Stimulated activated CD4-positive, alpha-beta T cell treated with anti-CD3 and anti-CD28 coated beads, Interleukin-1b, Interleukin-23, amount 100 ng/mL, for 48 hours (primary cell): ENCODE measurements around the gene TMA7.

Experiments
- DNase-seq: peaks from one replicate; pipeline ENCODE4 v3.0.0-alpha.2; 2020

Gene TMA7

DNA sequence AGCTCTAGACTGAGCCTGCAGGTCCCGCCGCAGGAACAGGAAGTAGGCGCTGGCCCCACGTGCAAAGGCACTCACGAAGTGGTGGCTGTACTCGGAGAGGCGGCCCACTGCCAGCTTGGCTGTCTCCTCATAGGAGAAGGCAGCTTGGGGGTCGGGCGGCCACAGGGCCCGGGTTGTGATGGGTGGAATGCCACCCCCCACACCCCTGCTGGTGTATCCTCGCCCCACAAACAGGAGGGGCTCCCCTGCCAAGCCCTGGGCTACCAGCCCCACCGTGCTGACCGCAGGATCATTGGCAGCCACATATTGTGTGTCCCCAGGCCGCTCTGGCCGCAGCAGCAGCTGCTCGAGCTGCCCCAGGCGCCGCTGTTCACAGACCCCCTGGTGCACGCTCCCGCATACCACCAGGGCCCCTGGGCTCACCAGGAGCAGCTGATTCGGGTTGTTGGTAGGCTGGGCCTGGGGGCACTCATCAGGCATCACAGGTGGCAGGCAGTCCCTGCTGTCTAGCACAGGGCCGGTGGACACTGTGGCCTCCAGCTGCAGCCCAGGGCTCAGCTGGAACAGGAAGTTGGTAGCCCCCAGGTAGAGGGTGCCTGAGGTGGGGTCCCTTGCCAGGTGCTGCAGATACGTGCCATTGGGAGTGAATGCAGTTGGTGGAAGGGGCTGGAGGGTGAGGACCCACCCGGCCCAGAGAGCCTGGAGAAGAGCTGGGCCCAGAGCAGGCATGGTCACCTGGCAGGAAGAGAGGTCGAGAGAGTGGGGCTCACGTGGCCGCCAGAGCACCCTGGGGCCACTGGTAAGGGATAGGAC is 16.0 kb upstream of the TMA7 start:
- DNase-seq: no peak

DNA sequence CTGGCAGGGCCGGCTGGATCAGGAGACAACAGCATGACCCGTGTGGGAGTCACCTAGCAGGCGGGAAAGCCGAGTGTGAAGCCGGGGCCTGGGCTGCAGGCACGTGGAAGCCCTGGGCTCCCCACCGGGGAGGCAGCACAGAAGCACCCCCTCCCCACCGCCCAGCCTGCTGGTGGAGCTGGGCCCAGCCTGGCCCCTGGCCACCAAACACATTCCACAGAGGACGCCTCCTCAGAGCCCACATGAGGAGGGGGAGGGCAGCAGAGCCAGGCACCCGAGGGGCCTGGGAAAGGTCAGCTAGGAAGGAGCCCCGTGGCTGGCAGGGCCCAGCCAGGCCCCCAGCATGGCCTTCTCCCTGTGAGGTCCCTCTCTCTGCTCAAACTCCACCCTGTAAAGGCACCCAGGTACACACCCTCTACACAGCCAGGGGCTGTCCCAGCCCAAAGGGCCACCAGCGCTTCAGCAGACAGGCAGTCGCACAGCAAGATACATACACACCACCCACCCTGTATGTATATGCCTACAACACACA is 14.7 kb upstream of the TMA7 start:
- DNase-seq: no peak

DNA sequence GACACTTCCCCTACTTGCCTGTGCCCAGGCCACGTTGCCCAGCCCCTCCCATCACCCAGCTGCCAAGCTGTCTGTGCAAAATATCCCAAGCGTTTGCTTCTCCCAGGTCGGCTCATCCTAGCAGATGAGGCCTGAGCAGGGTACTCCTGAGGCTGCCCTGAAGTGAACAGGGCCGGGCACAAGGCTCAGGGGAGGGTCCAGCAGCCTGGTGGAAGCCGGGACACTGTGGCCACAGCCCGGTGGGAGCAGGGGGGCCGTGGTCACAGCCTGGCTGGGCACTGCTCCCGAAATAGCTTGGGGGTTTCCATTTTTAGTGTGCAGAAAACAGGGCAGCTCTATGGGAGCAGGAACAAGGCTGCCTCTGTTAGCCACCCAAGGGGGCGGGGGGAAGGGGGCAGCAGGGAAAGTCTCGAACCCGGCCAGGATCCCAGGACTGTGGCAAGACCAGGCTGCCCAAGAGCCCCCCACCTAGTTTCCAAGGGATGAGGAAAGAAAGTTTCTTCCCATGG is 13.6 kb upstream of the TMA7 start:
- DNase-seq: no peak

DNA sequence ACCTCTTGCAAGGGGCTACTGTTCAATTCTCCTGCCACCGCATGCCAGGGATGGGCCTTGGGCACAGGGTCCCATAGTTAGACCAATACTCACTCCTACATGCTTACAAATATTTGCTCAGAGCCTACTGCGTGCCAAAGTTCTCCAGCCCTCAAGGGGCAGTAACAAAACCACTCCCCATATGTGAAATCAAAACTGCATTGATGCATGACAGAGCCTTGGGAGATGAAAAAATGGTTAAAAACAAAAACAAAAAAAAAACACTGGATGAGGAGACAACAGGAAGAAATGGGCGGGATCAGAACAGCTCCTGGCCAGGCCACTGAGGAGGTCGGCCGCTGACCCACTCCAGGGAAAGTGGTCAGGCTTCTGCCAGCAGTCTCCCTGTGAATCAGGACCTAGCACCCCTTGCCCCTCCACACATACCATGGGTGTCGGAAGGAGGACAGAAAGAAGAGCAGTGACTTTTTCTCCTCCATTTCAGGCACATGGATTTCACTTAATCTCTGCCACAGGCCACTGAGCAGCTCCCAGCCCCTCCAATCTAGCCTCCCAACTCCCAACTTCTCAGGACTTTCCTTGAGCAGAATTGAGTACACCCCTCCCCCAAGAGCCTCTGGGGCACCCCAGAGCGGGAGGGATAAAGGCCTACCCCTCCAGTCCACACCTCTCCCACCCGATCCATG is 13.0 kb upstream of the TMA7 start:
- DNase-seq: no peak

DNA sequence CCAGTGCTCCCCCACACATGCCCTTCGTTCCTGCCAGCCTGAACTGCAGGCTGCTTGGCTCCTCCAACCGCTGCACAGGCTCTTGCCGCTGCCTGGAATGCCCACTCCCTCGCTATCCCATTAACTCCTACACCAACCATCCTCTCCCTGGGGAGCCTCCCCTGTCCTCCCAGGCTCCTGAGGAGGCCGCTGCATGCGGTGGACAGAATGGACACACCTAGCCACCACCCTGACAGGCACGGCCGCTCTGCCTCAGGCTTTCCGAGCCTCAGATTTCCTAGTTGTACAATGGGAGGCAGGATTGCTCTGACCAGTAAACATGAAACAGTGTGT is 12.5 kb upstream of the TMA7 start:
- DNase-seq: no peak

DNA sequence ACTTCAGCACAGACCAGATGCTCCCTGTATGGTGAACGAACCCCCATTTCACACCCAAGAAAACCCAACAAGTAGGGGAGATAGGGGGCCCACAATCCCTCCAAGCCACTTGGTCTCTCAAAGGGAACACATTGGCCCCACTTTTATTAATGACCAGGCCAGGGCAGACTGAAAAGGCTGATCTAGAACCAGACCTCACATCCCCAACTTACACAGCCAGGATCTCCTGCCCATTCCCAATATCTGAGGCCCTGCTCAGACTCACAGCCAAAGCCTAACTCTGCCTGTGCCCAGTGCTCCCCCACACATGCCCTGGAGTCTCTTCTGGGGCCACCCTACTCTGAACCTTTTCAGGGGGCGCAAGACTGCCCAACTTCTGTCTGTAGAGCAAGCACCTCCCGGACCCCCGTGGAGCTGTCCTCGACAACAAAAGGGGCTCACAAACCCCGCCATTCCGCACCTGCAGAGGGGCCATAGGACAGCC is 11.9 kb upstream of the TMA7 start:
- no peak for DNase-seq

DNA sequence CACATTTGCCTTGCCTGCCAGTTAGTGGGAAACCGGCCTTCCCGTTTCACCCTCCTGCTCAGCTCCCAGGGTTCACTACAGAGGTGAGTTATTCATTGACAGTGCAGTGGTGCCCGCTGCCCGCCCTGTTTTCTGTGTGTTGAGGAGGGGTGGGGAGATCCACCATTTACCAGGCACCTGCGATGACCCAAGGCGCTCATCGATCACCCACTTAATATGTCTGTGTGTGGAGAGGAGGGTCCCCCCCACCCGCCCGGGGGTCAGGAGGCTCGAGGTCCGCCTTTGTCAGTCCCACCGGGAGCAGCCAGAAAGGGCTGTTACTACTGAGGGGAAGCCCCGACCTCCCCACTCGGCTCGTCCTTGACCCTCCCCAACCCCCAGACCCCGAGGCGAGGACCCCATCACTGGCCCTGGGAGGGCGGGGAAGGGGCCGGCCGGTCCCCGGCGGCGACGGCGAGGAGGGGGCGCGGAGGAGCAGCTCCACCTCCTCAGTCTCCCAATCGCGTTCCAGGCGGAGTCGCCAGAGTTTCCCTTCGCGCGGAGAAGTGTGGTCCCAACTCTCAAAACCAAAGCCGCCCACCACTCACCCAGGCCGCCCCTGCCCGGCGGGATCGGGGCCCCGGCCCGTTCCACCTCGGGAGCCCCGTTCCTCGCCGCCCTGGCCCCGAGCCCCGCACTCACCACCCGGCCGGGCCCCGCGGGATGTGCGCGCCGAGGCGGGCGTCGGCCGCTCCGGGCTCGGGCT is 11.3 kb upstream of the TMA7 start:
- DNase-seq: no peak

DNA sequence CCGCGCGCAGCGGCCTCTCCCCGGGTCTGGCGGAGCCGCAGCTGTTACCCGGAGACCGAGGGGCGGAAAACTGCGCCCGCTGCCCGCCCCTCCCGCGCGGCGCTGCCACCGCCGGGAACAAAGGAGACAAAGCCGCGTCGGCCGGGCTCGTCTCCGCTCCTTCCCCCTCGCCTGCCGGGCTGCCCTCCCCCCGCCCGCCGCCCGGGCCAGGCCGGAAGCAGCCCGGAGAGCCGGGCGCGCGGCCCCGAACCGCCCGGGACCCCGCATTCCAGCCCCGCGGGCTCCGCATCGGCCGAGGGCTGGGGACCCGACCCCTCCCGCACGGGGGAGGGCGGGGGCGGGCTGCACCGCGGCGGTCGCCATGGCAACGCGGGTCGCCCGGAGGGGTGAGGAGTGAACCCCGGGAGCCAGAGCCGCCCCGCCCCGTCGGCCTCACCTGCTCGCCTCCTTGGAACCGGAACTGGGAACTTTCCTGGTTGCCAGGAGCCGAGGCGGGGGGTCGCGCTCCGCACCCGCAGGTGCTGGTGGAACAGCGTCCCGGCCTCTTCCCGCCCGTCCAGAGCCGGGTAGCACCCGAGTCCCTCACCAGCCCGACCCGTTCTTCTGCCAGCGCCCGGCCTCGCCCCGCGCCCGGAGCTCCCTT is 10.6 kb upstream of the TMA7 start:
- peak; percentile 43 for DNase-seq

DNA sequence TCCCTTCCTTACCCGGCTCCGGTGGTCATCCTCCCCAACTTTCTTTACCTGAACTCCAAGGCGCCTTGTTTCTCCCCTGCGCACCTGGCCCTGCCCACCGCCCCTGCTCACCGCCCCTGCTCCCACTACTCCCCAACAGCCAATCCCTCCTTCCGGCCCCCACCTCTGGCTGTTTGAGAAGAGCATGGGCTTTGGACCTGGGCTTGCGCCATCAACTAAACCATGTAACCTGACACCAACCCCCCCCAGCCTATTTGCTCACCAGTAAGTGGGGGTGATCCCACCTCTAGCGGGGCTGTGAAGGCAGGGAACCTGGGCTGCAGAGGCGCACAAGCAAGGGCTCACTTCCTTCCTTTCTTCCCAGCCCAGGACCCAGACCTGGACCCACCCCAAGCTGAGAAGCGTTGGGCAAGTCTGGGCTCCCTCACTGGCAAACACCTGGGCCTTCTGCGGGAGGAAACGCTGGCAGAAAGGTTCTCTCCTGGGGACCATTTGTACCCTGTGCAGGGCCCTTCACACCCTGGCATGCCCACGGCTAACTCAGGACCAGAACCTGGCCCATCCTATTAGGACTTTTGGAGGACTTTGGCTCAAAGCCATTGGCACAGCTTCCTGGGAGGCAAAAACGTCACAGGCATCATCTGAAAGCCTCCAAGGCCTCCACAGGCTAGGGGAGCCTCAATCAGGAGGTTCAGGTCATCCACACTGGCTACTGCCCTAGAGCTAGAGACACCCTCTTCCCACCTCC is 9.9 kb upstream of the TMA7 start, which contains the start of gene PLXNB1:
PLXNB1 (minus strand) TSS at position 127 of the 748 bp plus-strand sequence. CDS start 5,475 bp downstream, outside the sequence.
- no peak for DNase-seq

DNA sequence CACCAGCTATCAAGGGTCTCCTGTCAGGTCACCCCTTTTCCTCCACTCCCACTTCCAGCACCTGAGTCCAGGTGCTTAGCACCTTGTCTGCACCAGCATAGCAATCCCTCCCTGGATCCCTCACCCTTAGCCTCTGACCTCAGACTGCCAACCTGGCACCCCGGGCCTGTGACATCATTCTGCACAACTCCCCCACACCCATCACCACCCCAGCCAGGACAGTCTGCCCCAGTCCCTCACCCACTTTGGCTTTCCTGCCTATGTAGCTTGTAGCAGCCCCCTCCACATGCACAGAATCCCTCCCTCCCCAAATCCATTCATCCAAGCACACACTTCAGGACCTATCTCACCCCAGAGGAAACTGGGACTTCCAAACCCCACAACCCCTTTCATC is 9.4 kb upstream of the TMA7 start:
- no peak for DNase-seq

DNA sequence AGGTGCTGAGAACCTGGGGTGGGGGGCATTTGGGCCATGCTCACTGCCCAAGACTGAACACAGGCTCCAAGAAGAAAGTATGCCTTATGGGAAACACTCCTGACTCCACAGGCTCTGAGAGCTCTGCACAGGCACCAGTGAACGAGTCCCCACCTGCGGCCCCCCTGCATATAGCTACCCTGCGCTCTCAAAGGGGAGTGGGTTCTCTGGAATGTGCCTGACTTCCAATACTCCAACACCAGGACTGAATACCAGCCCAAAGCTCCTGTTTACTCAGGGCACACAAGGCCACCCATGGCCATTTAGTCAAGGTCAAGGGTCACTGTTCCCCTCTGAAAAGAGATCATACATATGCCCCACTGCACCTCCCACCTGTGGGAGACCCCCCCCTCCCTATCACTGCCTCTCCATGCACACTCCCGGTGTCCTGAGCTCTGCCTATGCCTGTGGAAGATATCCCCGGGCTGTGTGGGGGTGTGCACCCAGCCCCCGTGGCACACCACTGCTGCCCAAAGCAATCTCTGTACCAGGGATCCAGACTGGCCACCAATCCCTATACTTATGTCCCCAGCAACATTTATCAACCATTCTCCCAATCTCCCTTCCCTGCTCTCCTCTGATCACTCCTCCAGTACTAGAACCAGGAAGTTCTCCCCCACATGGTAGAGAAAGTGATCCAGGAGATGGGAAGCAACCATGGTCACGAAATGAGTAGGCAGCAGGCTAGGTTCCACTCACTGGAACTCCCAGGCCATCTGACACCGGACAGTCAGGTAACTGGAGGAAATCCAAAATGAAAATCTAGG is 8.6 kb upstream of the TMA7 start:
- no peak for DNase-seq

DNA sequence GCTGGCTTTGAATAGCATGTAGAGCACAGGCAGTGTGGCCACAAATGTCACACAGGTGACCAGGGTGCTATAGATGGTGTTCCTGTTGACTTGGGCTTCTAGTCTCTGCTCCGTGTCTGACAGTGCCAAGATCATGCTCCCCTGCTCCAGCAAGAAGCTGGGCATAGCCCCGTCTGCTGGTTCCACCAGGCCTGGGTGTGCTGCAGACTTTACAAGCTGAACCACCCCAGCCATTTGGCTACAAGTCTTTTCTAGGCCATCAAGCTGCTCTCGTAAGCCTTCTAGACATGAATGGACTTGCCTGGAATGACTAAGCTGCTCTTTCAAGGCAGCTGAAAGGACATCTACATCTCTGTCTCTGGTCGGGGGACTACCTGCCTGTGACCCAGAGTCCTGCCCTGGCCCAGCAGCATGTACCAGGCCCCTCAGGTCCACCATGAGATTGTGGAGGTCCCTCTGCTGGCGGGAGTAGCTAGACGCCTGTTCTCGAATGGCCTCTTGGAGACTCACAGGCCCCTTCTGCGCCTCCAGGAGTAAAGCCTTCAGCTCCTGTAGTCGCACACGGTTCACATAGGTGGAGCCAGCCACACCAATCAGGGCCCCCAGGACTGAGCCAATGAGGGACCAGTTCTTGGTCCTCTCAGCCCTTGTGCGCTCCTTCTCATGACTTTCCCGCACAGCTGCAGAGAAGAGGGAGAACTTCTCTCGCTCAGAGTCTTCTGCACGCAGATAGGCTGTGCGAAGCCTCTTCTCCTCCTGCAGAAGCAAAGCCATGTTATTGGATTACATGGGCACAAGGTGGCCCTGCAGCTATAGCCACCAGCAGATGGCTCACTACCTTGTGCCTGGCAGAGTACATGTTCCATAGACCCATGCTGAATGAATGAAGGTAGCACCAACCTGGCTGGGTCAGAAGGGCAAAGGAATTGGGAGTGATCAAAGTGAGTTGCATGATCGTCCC is 7.4 kb upstream of the TMA7 start:
- no peak for DNase-seq

DNA sequence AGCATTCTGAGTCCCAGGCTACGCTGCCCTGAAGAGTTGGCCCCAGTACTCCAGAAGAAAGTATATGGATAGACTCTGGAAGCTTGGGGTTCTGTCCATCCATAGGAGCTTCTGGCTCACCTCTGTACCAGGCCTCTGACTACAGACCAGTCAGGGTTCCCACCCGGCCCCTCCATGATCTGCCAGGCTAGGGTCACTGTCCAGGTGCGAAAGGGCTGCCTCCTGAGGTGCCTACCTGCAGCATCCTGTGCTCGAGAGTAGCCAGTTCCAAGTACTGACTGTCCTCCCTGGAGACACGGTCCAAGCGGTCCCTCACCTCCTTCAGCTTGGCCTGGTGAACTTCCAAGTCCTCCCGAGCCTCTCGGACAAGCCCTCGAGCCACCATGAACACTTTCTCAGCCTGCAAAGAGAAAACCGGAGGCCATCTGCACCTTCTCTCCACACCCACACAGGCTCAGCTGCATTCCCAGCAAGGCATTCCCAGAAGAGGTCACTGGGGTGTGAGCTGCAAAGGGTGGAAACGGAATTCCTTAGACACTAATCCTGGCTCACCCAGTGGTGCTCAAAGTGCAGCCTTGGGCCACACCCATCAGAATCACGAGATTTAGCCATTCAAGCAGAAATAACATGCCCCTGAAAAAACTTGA is 6.5 kb upstream of the TMA7 start:
- DNase-seq: no peak

DNA sequence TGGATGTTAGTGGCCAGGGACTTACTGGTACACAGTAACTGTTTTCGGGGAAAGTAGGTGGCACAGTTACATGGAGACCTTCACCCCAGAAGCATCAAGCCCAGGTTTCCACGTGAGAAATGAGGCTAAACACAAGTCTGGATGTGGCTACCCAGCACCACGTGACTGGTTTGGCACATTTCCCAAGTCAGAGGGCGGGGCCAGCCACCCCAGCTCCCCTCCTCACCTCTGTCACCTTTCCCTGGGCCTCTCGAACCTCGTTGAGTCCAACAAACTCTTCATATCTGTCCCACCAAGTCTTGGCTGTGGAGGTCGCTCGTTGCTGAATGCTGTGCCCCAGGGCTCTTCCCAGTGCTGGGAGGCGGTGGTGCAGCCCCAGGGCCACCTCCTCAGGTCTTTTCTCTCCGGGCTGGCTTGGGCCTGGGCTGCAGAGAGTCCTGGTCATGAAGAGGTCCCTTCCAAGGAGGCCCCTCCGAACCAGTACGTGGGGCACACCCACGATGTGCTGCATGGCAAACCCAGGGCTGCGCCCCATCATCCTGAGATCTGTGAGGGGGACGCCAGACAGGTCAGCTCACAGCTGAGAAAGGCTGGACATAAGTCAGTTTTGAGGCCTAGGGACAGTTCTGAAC is 5.3 kb upstream of the TMA7 start:
- no peak for DNase-seq

DNA sequence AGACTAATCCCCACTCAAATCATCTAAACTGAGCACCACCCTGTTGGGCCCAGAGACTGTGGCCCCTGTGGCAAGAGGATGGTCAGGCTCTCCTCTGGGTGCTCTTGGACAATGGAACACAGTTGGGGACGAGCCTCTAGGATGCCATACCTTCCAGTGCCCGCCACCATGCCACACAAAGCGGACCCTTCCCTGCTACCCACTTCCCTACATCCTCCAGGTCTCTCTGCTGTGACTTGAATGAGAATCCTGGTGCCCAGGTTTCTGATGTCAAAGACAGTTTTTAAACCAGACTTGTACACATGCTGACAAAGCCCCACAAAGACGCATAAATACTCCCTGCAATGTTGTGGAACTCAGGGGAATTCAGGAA is 4.8 kb upstream of the TMA7 start:
- no peak for DNase-seq

DNA sequence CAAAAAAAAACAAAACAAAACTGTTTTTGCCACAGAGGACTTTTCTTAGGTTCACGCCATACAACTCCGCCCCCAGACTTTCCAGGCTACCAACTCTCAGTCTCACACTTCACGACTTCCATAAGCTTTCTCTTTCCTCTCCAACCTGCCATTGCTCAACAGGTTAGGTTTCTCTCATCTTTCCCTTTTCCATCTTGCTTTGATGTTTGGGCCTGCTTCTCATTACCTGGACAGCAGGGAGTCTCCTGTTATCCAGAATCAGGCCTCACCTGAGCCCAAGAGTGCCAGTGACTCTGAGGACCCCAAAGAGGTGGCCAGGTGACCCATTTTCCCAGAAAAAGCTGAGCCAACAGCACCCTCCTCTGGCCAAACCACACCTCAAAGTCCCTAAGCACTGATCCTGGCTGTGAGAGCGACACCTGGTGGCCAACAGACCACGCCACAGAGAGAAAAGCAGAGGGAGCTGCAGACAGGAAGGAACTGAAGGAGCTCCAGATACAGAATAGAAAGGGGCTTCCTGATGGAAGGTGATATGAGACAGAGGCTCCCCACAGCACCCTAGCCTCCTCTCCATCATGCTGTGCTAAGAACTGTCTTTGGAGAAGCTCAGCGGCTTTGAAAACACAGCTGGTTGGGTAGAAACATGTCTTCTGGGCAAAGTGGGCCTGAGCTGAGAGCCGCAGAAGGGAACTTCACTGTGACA is 4.1 kb upstream of the TMA7 start:
- DNase-seq: peak; percentile 83

DNA sequence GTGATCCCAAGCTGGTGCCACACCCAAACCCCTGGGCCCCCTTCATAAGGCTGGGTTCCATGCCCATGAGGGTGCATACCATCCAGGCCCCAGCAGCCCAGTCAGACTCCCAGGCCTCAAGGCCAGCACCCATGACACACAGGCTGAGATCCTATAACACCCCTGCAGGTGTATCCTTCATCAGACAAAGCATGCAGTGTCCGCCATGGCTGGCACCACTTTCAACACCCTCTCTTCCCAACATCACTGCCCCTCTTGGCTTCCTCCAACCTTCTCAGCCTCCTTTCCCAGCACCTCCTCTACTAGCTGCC is 3.6 kb upstream of the TMA7 start:
- no peak for DNase-seq

DNA sequence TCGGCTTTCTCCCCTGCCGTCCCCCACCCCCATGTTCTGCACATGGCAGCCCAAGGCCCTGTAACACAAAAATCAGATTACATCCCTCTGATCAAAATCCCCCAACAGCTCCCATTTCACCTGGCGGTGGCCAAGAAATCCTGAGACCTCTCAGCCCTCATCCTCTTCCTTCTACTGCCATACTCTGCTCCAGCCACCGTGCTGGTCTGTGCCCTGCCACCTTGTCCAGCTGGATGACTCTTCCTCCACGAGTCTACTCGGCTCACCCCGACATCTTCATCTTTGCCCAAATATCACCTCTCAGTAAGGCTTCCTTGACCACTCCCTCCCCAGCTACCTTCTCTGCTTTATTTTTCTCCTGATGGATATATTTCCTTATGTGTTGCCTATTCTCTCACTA is 3.2 kb upstream of the TMA7 start:
- no peak for DNase-seq
